Breast epithelium (tissue), 4 donors: ENCODE measurements around the gene MARCHF7. TPM values are rescaled to one million over a fixed set of nuclear protein-coding genes. Genes with fewer than 3 reads are reported as not detected.

ENCODE experiments used
- DNase-seq, 2 donors: peaks; one replicate each; pipeline ENCODE4 v3.0.0-alpha.2; 2019; ENCODE audit warnings: low spot score in 2 of 2
- H3K27ac ChIP-seq, 2 donors: fragments of 200-600 bp; sonication (generic) in 1 of 2; one replicate each; pipeline ENCODE4 v1.5.1; 2016 to 2019; ENCODE audit warnings: mild to moderate bottlenecking in 1 of 2
- H3K27me3 ChIP-seq, 2 donors: fragments of 200-600 bp; sonication (generic) in 1 of 2; one replicate each; pipeline versions ENCODE4 v1.5.1 to v1.6.0; 2017 to 2019; ENCODE audit warnings: control low read depth in 1 of 2, mild to moderate bottlenecking in 1 of 2
- H3K36me3 ChIP-seq: fragments of 200-600 bp; one replicate; pipeline ENCODE4 v1.5.1; 2019
- H3K4me1 ChIP-seq, 2 donors: fragments of 200-600 bp; sonication (generic); one replicate each; pipeline ENCODE4 v1.5.1; 2016 to 2019; ENCODE audit warnings: control low read depth in 1 of 2
- H3K4me3 ChIP-seq, 3 donors: fragments of 200-600 bp; sonication (generic); 1 replicate in 2 of 3; 2 replicates in 1 of 3; pipeline ENCODE4 v1.5.1; 2016 to 2019; ENCODE audit warnings: mild to moderate bottlenecking in 3 of 3, moderate library complexity in 2 of 3
- H3K9me3 ChIP-seq, 2 donors: fragments of 200-600 bp; sonication (generic) in 1 of 2; one replicate each; pipeline ENCODE4 v1.5.1; 2016 to 2019; ENCODE audit warnings: control low read depth in 1 of 2
- POLR2A ChIP-seq: fragments of 450-650 bp; IDR thresholded peaks from one replicate; pipeline ENCODE4 v1.6.1; 2016; ENCODE audit warnings: antibody characterized with exemption, mild to moderate bottlenecking, moderate library complexity
- POLR2AphosphoS5 ChIP-seq, 3 donors: sonication (generic); formaldehyde crosslinking; IDR thresholded peaks; one replicate each; pipeline ENCODE4 v1.6.1; 2017; ENCODE audit warnings: antibody characterized with exemption in 3 of 3
- intact Hi-C: fragments of 100-400 bp; cut with DNase I; formaldehyde crosslinking; loops from one replicate; pipeline ENCODE4 v1.15.1; 2023; ENCODE audit warnings: low total_unique reads
- total RNA-seq, 3 donors: library from RNA; depleted of rRNA; stranded (reverse); fragments of >200 nt; gene quantifications; one replicate each; pipeline ENCODE4 v1.1.0, GENCODE V29; 2016
- TF ChIP-seq, protein P1 (sequence below), 3 donors: fragments of 450-650 bp; IDR thresholded peaks; one replicate each; pipeline ENCODE4 v1.5.1; 2016 to 2017; ENCODE audit warnings: antibody characterized with exemption in 3 of 3, mild to moderate bottlenecking in 3 of 3, moderate library complexity in 3 of 3

Gene MARCHF7
- total RNA-seq, 3 donors from 2014 or later: 85.9 to 154 (median 128) TPM

DNA sequence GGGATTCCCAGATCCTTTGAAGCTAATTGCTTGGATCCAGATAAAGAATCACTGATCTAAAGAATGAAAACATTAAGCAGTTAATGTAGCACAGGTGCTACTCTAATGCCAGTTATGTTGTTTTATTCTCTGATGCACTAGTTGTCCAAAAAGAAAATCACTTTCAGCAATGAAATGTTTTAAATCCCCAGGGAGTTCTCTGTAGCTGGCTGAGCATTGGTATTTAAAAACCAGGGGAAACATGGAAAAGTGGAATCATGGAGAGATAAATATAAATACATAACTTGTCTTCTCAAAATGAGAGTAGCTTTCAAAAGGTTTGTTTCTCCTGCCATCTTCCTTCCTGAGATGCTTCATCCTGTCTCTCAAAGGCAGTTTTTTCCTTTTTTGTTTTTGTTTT lies 48.0 kb downstream of the MARCHF7 start:
- DNase-seq: no peak
- no peak overlapping the region for H3K27ac ChIP-seq
- H3K36me3 ChIP-seq: no peaks in the 10 kb centered on the region
- no peaks in the 10 kb centered on the region for H3K27me3 ChIP-seq
- intact Hi-C loops: no loop called here
- TF ChIP-seq, protein P1, sequence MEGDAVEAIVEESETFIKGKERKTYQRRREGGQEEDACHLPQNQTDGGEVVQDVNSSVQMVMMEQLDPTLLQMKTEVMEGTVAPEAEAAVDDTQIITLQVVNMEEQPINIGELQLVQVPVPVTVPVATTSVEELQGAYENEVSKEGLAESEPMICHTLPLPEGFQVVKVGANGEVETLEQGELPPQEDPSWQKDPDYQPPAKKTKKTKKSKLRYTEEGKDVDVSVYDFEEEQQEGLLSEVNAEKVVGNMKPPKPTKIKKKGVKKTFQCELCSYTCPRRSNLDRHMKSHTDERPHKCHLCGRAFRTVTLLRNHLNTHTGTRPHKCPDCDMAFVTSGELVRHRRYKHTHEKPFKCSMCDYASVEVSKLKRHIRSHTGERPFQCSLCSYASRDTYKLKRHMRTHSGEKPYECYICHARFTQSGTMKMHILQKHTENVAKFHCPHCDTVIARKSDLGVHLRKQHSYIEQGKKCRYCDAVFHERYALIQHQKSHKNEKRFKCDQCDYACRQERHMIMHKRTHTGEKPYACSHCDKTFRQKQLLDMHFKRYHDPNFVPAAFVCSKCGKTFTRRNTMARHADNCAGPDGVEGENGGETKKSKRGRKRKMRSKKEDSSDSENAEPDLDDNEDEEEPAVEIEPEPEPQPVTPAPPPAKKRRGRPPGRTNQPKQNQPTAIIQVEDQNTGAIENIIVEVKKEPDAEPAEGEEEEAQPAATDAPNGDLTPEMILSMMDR (IDR thresholded peaks at IDR 0.05): no peak
- TF ChIP-seq POLR2A: no peak
- TF ChIP-seq POLR2AphosphoS5 (IDR thresholded peaks at IDR 0.05): no peak
- H3K4me3 ChIP-seq: no peak overlapping the region
- H3K9me3 ChIP-seq: no peaks in the 10 kb centered on the region
- H3K4me1 ChIP-seq: no peaks in the 10 kb centered on the region

DNA sequence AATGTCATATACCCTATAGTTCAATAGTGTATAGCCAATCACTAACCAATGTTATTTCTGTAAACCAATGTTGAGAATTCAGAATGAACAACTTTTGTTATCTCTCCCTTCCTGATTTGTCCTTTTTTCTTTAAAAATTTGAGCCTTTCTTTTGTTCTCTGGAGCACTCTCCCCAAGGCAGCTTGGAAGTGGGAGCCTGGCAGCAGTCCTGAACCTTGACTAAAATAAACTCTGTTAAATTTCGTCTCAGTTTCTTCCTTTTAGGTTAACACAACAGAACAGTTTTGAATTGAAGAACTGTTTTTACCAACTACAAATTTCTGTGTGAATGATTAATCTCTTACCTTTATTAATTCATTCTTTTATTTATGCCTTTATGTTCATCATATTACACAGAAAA lies 49.8 kb downstream of the MARCHF7 start:
- Histone ChIP-seq H3K36me3 (no peaks in the 10 kb centered on the region), H3K27me3 (no peaks in the 10 kb centered on the region), H3K4me3 (no peak overlapping the region), H3K9me3 (no peaks in the 10 kb centered on the region), H3K4me1 (no peaks in the 10 kb centered on the region), H3K27ac (no peak overlapping the region)
- intact Hi-C loops: no loop called here
- no peak for DNase-seq
- TF ChIP-seq POLR2AphosphoS5 (IDR thresholded peaks at IDR 0.05) (no peak), POLR2A (no peak)
- TF ChIP-seq, protein P1 (IDR thresholded peaks at IDR 0.05): no peak

Other genes starting within 250 kb of the MARCHF7 start
- gene BAZ2B, start 96.0 kb upstream of the MARCHF7 start, total RNA-seq: 100 to 1,000 TPM in 2 of 3 donors, 10 to 100 TPM in 1; 86.1 to 250 (median 143) TPM
- 100 to 1,000 TPM in 2 of 3 donors, 10 to 100 TPM in 1; 61.0 to 141 (median 105) TPM for gene CD302, start 85.7 kb downstream of the MARCHF7 start, total RNA-seq
- 10 to 100 TPM in 1 of 3 donors, 1 to 10 TPM in 2; 4.3 to 41.4 (median 9.5) TPM for gene LY75, start 192.2 kb downstream of the MARCHF7 start, total RNA-seq